HG03342 (cell line): ENCODE results near the gene ZIC2.
"Not testable (repeated sequence)": the region's sequence is repeated elsewhere in the genome, so short reads cannot be mapped to it uniquely, and the experiment has no call there.

Experiments used
- ATAC-seq: cut with Tn5 transposase; IDR thresholded peaks from one replicate; pipeline ENCODE4 v1.9.1; 2021; ENCODE audit warnings: mild to moderate bottlenecking, moderate library complexity; ENCODE audit not compliant: unreplicated experiment

ZIC2 gene

DNA sequence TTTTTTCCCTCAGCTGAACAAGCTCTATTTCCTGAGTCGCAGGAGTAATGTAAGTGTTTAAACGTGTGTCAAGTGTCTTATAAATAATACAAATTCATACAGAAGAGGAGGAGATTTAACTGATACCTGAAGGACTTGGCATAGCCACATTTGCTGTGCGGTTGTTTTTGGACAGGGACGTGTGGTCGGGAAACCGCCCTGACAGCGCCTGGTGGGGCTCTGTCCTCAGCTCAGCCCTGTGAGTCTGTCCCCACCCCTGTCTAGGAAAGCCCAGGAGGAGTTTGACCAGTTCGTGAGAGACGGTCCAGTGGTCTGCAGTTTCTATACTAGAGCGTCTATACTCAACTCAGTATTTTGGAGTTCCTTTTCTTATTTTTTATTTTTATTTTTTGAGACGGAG, 16.7 kb downstream of the ZIC2 start:
- no peak for ATAC-seq

GRCh38 chr13:100014621-100015020, 33.0 kb downstream of the ZIC2 start:
- no peak for ATAC-seq

DNA sequence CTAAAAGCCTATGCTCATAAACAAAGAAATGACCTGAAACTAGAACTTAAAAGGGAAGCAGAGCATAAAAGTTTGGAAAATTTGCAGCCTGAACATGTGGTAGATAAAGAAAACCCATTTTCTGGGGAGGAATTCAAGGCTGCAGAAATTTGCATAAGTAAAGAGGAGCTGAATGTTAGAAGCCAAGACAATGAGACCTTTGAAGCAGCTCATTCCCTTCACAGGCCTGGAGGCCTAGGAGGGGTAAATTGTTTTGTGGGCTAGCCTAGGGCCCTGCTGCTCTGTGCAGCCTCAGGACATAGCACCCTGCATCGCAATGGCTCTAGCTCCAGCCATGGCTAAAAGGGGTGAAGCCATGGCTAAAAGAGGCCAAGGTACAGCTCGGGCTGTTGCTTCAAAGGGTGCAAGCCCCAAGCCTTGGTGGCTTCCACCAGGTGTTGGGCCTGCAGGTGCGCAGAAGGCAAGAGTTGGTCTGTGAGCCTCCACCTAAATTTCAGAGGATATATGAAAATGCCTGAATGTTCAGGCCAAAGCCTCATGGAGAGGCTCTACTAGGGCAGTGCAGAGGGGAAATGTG, 38.3 kb downstream of the ZIC2 start:
- ATAC-seq, result no peak

DNA sequence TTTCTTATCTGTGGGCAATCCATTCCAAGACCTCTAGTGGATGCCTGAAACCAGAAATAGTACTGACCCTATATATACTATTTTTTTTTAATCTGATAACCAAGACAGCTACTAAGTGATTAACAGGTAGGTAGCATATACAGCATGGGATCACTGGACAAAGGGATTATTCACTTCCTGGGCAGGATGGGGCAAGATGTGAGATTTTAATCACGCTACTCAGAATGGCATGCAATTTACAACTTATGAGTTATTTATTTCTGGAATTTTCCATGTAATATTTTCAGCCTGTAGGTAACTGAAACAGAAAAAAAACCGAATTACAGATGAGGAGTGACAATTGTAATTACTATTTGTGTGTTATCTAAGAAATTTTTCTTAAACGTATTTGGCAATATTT, 41.2 kb downstream of the ZIC2 start:
- no peak for ATAC-seq

DNA sequence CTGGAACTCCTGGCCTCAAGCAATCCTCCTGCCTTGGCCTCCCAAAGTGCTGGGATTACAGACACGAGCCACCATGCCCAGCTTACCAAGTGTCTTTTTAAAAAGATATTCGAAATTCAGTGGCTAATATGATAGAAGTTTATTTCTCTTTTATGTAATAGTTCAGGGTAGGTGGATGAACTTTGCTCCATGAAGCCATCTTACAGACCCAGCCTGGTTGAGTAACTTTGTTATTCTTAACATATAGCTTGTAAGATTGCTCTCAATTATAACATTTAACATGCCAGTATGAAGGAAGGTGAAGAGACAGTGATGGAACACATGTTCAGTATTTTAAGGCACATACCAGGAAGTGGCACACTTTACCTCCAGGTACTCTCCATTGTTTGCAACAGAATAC, 42.4 kb downstream of the ZIC2 start:
- ATAC-seq, result no peak

GRCh38 chr13:100029933-100030332, 48.3 kb downstream of the ZIC2 start:
- no peak for ATAC-seq

GRCh38 chr13:100032642-100033041, 51.1 kb downstream of the ZIC2 start:
- not testable (repeated sequence) for ATAC-seq

- ATAC-seq, result no peak
Observed at GRCh38 chr13:100035936-100036335, 54.4 kb downstream of the ZIC2 start.
